Activated CD8-positive, alpha-beta T cell treated with anti-CD3 and anti-CD28 coated beads for 36 hours (primary cell): ENCODE measurements around the gene FOXO1. TPM values are rescaled to one million over a fixed set of nuclear protein-coding genes. Genes with fewer than 3 reads are reported as not detected.
"Not testable (repeated sequence)": the region's sequence is repeated elsewhere in the genome, so short reads cannot be mapped to it uniquely, and the experiment has no call there.

Source experiments
- ATAC-seq: fragments of 200-7000 bp; cut with Tn5 transposase; one replicate; pipeline ENCODE4 v1.10.0; 2021; ENCODE audit warnings: mild to moderate bottlenecking, moderate library complexity
- CTCF ChIA-PET: fragments of 350-600 bp; sonication (Branson Sonifier 250); formaldehyde crosslinking; loops from one replicate; lab custom pipeline; 2021; ENCODE audit warnings: antibody characterized with exemption; lab: Charles Lee
- POLR2A ChIA-PET: fragments of 350-600 bp; sonication (Branson Sonifier 250); formaldehyde crosslinking; loops from one replicate; lab custom pipeline; 2021; ENCODE audit warnings: antibody characterized with exemption; lab: Charles Lee
- DNase-seq: peaks from one replicate; pipeline ENCODE4 v3.0.0-alpha.2; 2020
- H3K27ac Mint-ChIP-seq: one replicate; pipeline ENCODE4 v1.8.0; 2021; ENCODE audit warnings: mild to moderate bottlenecking, mixed read lengths
- H3K27me3 Mint-ChIP-seq: one replicate; pipeline ENCODE4 v1.8.0; 2021; ENCODE audit warnings: mixed read lengths
- H3K36me3 Mint-ChIP-seq: one replicate; pipeline ENCODE4 v1.8.0; 2021; ENCODE audit warnings: low read depth, mixed read lengths
- H3K4me1 Mint-ChIP-seq: one replicate; pipeline ENCODE4 v1.8.0; 2021; ENCODE audit warnings: low read depth, mixed read lengths
- H3K4me3 Mint-ChIP-seq: one replicate; pipeline ENCODE4 v1.8.0; 2021; ENCODE audit warnings: mild to moderate bottlenecking, moderate library complexity, mixed read lengths
- H3K9me3 Mint-ChIP-seq: one replicate; pipeline ENCODE4 v1.8.0; 2021; ENCODE audit warnings: mixed read lengths
- intact Hi-C: fragments of 100-400 bp; cut with micrococcal nuclease; formaldehyde crosslinking; loops from one replicate; pipeline ENCODE4 v1.10.0; 2022
- total RNA-seq, 2 experiments: library from RNA; stranded (reverse); gene quantifications; one replicate each; pipeline ENCODE4 v1.2.3, GENCODE V29; 2021
- TF ChIP-seq, protein P1 (sequence below): fragments of 200-600 bp; IDR thresholded peaks from one replicate; pipeline ENCODE4 v1.8.0; 2022; ENCODE audit warnings: antibody characterized with exemption, mild to moderate bottlenecking

Gene FOXO1
- total RNA-seq, 2 experiments from 2014 or later = 30.6 to 30.8 TPM

DNA sequence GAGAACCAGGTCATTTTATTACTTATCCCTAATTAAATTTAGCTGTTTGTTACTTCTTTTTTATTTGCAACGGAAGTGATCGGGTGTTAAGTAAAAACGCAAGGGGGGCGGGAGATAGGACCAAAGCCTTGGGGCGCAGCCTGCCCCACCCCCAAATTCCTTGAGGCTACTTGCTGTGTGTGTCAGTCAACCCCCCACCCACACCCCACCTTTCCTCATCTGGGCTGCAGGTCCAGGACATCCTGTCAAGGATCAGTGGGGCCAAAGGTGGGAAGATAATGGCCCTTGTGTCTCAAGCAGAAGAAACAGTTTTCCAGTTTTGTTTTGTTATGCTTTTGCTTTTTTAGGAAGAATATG is 1.2 kb upstream of the FOXO1 start:
- TF ChIP-seq, protein P1, sequence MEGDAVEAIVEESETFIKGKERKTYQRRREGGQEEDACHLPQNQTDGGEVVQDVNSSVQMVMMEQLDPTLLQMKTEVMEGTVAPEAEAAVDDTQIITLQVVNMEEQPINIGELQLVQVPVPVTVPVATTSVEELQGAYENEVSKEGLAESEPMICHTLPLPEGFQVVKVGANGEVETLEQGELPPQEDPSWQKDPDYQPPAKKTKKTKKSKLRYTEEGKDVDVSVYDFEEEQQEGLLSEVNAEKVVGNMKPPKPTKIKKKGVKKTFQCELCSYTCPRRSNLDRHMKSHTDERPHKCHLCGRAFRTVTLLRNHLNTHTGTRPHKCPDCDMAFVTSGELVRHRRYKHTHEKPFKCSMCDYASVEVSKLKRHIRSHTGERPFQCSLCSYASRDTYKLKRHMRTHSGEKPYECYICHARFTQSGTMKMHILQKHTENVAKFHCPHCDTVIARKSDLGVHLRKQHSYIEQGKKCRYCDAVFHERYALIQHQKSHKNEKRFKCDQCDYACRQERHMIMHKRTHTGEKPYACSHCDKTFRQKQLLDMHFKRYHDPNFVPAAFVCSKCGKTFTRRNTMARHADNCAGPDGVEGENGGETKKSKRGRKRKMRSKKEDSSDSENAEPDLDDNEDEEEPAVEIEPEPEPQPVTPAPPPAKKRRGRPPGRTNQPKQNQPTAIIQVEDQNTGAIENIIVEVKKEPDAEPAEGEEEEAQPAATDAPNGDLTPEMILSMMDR = no peak
- peak overlapping the region; percentile 85 for H3K4me3 Mint-ChIP-seq
- H3K36me3 Mint-ChIP-seq = peaks cover 15% of the 10 kb centered on the region
- intact Hi-C loops = loop anchor here (10.0 kb wide), 2 partner anchors 107 to 483 kb away; partner anchors contain the start of gene MRPS31
- peak overlapping the region; percentile 85 for H3K27ac Mint-ChIP-seq
- ATAC-seq = no peak
- CTCF ChIA-PET = interaction anchor here (0.9 to 8.0 kb wide), 12 partner anchors 11 to 514 kb away, joined by 3 to 72 read pairs (median 6); no protein-coding TSS in a partner anchor
- H3K9me3 Mint-ChIP-seq = no peaks in the 10 kb centered on the region
- DNase-seq = peak; percentile 31
- POLR2A ChIA-PET = interaction anchor here (0.7 to 0.9 kb wide), 3 partner anchors 8 to 404 kb away, joined by 3 to 5 read pairs (median 3); no protein-coding TSS in a partner anchor
- H3K4me1 Mint-ChIP-seq = peaks cover 34% of the 10 kb centered on the region
- H3K27me3 Mint-ChIP-seq = no peaks in the 10 kb centered on the region

DNA sequence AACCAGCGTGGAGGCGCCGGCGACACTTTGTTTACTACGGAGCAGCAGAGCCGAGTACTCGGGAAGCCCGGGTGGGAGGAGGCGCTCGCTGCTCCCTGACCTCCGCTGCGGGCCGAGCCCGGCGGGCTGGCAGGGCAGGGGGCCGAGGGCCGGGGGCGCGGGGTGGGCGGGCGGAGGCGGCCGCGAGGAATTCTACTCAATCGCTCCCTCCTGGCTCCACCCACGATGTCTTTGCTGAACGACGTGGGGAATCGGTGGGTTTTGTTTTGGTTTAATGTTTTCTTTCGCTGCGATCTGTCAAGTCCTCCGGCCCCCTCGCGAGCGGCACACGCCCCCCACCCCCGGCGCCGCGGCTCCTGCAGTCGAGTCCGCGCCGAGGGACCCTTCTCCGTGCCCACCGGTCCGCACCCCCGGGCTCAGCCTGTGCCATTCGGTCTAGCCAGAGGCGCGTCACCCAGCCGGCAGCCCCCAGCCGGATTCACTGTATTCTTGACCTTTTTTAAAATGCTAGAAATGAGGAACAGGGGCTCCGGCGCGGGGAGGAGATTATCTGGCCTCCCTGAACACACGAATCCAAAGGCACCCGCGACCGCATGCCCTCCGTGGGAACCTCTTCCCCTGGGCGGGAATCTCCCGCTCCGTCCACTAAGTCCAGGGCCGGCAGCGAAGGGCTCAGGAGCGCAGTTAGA is 636 bp upstream of the FOXO1 start:
- Mint-ChIP-seq H3K4me1 (peaks cover 34% of the 10 kb centered on the region), H3K27me3 (no peaks in the 10 kb centered on the region), H3K9me3 (no peaks in the 10 kb centered on the region), H3K36me3 (peaks cover 16% of the 10 kb centered on the region), H3K4me3 (peak overlapping the region; percentile 85), H3K27ac (peak overlapping the region; percentile 86)
- DNase-seq (peak; percentile 64), ATAC-seq (peak; percentile 6)
- TF ChIP-seq, protein P1 = no peak
- intact Hi-C loops = loop anchor here (10.0 kb wide), 2 partner anchors 108 to 482 kb away; partner anchors contain the start of gene MRPS31
- POLR2A ChIA-PET = interaction anchor here (0.7 to 5.6 kb wide), 3 partner anchors 9 to 403 kb away, joined by 3 to 26 read pairs (median 3); no protein-coding TSS in a partner anchor
- CTCF ChIA-PET = interaction anchor here (0.9 to 8.0 kb wide), 7 partner anchors 11 to 449 kb away, joined by 3 to 72 read pairs (median 7); no protein-coding TSS in a partner anchor

DNA sequence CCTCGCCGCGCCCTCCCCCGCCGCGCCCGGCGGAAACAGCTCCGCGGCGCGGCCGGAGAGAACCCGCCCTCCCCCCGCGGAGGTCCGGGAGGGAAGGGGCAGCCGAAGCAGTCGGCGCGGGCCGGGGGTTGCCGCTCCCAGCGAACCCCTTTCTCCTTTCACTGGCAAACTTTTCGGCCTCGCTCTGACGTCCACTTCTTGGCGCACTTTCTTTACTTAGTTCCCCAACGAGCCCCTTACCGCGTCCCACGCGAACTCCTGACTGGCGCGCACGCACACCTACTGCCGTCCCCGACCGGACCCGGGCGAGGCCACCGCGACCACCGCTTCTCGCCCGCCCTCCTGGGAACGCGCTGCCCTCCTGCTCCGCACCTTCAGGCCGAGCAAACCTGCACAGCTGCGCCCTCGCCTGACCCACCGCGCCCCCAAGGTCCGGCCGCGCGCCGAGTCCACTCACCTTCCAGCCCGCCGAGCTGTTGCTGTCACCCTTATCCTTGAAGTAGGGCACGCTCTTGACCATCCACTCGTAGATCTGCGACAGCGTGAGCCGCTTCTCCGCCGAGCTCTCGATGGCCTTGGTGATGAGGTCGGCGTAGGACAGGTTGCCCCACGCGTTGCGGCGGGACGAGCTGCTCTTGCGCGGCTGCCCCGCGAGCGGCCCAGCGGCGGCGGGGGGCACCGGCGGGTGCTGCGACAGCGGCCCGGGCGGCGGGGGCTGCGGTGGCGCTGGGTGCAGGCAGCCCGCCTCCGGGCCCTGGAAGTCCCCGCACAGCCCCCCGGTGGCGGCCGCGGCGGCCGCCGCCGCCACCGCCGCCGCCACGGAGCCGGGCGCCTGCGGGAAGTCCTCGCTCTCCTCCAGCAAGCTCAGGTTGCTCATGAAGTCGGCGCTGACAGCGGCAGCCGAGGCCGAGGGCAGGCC is 1.1 kb downstream of the FOXO1 start:
- Mint-ChIP-seq H3K27me3 (no peaks in the 10 kb centered on the region), H3K9me3 (no peaks in the 10 kb centered on the region), H3K4me3 (peak overlapping the region; percentile 85), H3K4me1 (peaks cover 41% of the 10 kb centered on the region), H3K36me3 (peaks cover 24% of the 10 kb centered on the region), H3K27ac (peak overlapping the region; percentile 96)
- ChIA-PET POLR2A (interaction anchor here (0.6 to 5.6 kb wide), 27 partner anchors 9 to 639 kb away, joined by 3 to 26 read pairs (median 4); no protein-coding TSS in a partner anchor), CTCF (interaction anchor here (1.4 kb wide), 1 partner anchor 179 kb away, joined by 3 read pairs; no protein-coding TSS in a partner anchor)
- intact Hi-C loops = loop anchor here (10.0 kb wide), 2 partner anchors 109 to 481 kb away; partner anchors contain the start of gene MRPS31
- DNase-seq (peak; percentile 53), ATAC-seq (peak; percentile 2)
- TF ChIP-seq, protein P1 = no peak

DNA sequence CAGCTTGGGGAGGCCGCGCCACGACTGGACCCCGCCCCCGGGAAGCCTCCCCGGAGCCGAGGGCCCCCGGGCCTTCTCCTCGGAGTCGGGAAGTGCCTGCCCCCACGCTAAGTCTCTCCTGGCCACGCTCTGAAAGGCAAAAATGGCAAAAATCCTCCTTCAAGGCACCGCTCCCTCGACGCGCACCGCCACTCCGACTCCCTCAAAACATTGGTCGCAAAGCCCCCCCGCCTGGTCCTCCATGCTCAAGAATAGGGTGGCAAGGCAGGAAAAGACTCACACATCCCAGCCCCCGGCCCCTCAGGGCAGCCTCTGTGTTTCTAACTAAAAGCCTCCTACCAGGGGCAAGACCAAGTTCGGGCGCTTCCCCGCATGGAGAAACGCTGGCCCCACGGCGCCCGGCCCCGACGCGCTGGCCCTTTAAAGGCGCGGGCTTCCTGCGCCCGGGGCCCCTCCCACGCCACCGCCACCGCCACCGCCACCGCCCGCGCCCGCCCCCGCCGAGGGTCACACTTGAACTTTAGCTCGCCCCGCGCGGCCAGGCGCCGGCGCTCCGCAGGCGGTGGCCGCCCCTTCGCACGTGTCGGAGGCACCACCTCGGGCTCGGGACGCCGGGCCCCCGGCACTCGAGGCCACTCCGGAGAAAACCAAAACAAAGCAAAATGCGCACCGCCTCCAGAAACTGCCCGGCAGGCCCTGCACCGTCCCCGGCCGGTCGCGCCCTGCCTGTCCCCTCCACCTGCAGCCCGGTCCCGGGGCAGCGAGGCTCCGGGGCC is 1.9 kb downstream of the FOXO1 start:
- H3K27ac Mint-ChIP-seq = peak overlapping the region; percentile 94
- peak; percentile 4 for ATAC-seq
- CTCF ChIA-PET = interaction anchor here (0.7 to 1.8 kb wide), 5 partner anchors 40 to 147 kb away, joined by 3 to 7 read pairs (median 3); no protein-coding TSS in a partner anchor

DNA sequence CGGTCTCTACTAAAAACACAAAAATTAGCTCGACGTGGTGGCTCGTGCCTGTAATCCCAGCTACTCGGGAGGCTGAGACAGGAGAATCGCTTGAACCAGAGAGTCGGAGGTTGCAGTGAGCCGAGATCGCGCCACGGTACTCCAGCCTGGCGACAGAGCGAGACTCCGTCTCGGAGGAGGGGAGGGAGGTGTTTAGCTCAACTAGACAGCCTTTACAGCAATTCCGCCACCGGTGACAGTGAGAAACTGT is 2.4 kb downstream of the FOXO1 start:
- not testable (repeated sequence) for H3K9me3 Mint-ChIP-seq, H3K27me3 Mint-ChIP-seq
- Mint-ChIP-seq H3K4me3 (peak overlapping the region; percentile 84), H3K36me3 (peaks cover 27% of the 10 kb centered on the region), H3K27ac (peak overlapping the region; percentile 94), H3K4me1 (peaks cover 45% of the 10 kb centered on the region)
- CTCF ChIA-PET = interaction anchor here (0.7 to 1.8 kb wide), 5 partner anchors 39 to 146 kb away, joined by 3 to 7 read pairs (median 3); no protein-coding TSS in a partner anchor
- POLR2A ChIA-PET = interaction anchor here (0.6 to 5.6 kb wide), 23 partner anchors 9 to 638 kb away, joined by 3 to 26 read pairs (median 4); no protein-coding TSS in a partner anchor
- peak; percentile 79 for DNase-seq
- peak; percentile 32 for ATAC-seq
- intact Hi-C loops = loop anchor here (5.0 to 10.0 kb wide), 5 partner anchors 52 to 479 kb away; partner anchors contain the start of gene MRPS31

More for the DNA sequence above, 1.9 kb downstream of the FOXO1 start:
- no peaks in the 10 kb centered on the region for H3K27me3 Mint-ChIP-seq
- peak overlapping the region; percentile 84 for H3K4me3 Mint-ChIP-seq
- H3K36me3 Mint-ChIP-seq = peaks cover 27% of the 10 kb centered on the region
- H3K4me1 Mint-ChIP-seq = peaks cover 44% of the 10 kb centered on the region
- TF ChIP-seq, protein P1 = no peak
- POLR2A ChIA-PET = interaction anchor here (0.6 to 5.6 kb wide), 34 partner anchors 9 to 638 kb away, joined by 3 to 26 read pairs (median 3); no protein-coding TSS in a partner anchor
- DNase-seq = peak; percentile 77
- no peaks in the 10 kb centered on the region for H3K9me3 Mint-ChIP-seq
- intact Hi-C loops = loop anchor here (5.0 to 10.0 kb wide), 5 partner anchors 52 to 480 kb away; partner anchors contain the start of gene MRPS31
